ENCODE data around the gene OR5K4.
"Not testable (repeated sequence)": the region's sequence is repeated elsewhere in the genome, so short reads cannot be mapped to it uniquely, and the experiment has no call there.

The OR5K4 gene

GRCh38 chr3:98371853-98372252, 18.2 kb downstream of the OR5K4 start:
- DNase-seq, result no peak

GRCh38 chr3:98372445-98372844, 18.8 kb downstream of the OR5K4 start:
- DNase-seq, result no peak

- no peak for DNase-seq
Observed at GRCh38 chr3:98376631-98377030, 23.0 kb downstream of the OR5K4 start.

GRCh38 chr3:98388147-98388546, 34.5 kb downstream of the OR5K4 start:
- no peak for DNase-seq

- DNase-seq, result no peak
Observed at GRCh38 chr3:98390366-98390765, 36.7 kb downstream of the OR5K4 start, which contains the start of gene OR5K3. TSS of gene OR5K3 (plus strand) at chr3:98390666. CDS start at chr3:98390666, 0 bp downstream.

- DNase-seq, result no peak
Observed at GRCh38 chr3:98395101-98395500, 41.4 kb downstream of the OR5K4 start.

GRCh38 chr3:98396482-98396881, 42.8 kb downstream of the OR5K4 start:
- not testable (repeated sequence) for DNase-seq

- no peak for DNase-seq
Observed at GRCh38 chr3:98398513-98398912, 44.9 kb downstream of the OR5K4 start.

GRCh38 chr3:98402507-98402906, 48.9 kb downstream of the OR5K4 start:
- DNase-seq, result no peak

- DNase-seq, result no peak
Observed at GRCh38 chr3:98404010-98404409, 50.4 kb downstream of the OR5K4 start.
